Measurements from ENCODE around the gene TEX11. TPM values are rescaled to one million over a fixed set of nuclear protein-coding genes. Genes with fewer than 3 reads are reported as not detected.
"Not testable (repeated sequence)": the region's sequence is repeated elsewhere in the genome, so short reads cannot be mapped to it uniquely, and the experiment has no call there.

TEX11 gene
- total RNA-seq, 2 donors from 2014 or later, result 0.26 to 0.66 TPM

GRCh38 chrX:70527053-70527452, 381.5 kb downstream of the TEX11 start:
- H3K27me3 ChIP-seq, result no peaks in the 10 kb centered on the region
- DNase-seq (no peak), ATAC-seq (no peak)
- no peaks in the 10 kb centered on the region for H3K36me3 ChIP-seq (replicated peaks in 1 of 2; ENCODE audit: insufficient read depth in 1 of 2, low read depth in 2 of 2)
- intact Hi-C loops (cut with DNase I), result no loop called here
- H3K4me3 ChIP-seq, result no peak overlapping the region
- H3K9me3 ChIP-seq, result no peaks in the 10 kb centered on the region
- H3K27ac ChIP-seq, result peak overlapping the region in 2 of 4 donors; percentile 49 to 77
- no peak for TF ChIP-seq POLR2A (IDR thresholded peaks at IDR 0.05)
- TF ChIP-seq CTCF (IDR thresholded peaks at IDR 0.05), result no peak
- H3K4me1 ChIP-seq, result peaks cover 51% of the 10 kb centered on the region

GRCh38 chrX:70525733-70526132, 382.8 kb downstream of the TEX11 start:
- Histone ChIP-seq H3K4me1 (peaks cover 48% of the 10 kb centered on the region), H3K36me3 (replicated peaks in 1 of 2; ENCODE audit: insufficient read depth in 1 of 2, low read depth in 2 of 2) (no peaks in the 10 kb centered on the region), H3K27ac (peak overlapping the region; percentile 39 to 81 (median 76)), H3K4me3 (no peak overlapping the region), H3K9me3 (no peaks in the 10 kb centered on the region), H3K27me3 (no peaks in the 10 kb centered on the region)
- TF ChIP-seq CTCF (IDR thresholded peaks at IDR 0.05) (no peak), POLR2A (IDR thresholded peaks at IDR 0.05) (no peak)
- peak; percentile 89 to 95 (median 92) for DNase-seq
- 8 to 29% methylated on average over 2 to 5 of the region's 8 CpGs for WGBS, 2 donors
- intact Hi-C loops (cut with DNase I), result no loop called here
- peak; percentile 99 for ATAC-seq

DNA sequence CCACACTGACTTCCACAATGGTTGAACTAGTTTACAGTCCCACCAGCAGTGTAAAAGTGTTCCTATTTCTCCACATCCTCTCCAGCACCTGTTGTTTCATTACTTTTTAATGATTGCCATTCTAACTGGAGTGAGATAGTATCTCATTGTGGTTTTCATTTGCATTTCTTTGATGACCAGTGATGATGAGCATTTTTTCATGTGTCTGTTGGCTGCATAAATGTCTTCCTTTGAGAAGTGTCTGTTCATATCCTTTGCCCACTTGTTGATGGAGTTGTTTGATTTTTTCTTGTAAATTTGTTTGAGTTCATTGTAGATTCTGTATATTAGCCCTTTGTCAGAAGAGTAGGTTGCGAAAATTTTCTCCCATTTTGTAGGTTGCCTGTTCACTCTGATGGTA, 392.8 kb downstream of the TEX11 start:
- WGBS, 2 donors, result 91 to 100% methylated on average over 1 of the region's 1 CpG
- H3K36me3 ChIP-seq (replicated peaks in 1 of 2; ENCODE audit: insufficient read depth in 1 of 2, low read depth in 2 of 2); H3K9me3 ChIP-seq; H3K27me3 ChIP-seq; DNase-seq; intact Hi-C loops (cut with DNase I); ATAC-seq; H3K4me1 ChIP-seq; H3K4me3 ChIP-seq; H3K27ac ChIP-seq: not testable (repeated sequence)

DNA sequence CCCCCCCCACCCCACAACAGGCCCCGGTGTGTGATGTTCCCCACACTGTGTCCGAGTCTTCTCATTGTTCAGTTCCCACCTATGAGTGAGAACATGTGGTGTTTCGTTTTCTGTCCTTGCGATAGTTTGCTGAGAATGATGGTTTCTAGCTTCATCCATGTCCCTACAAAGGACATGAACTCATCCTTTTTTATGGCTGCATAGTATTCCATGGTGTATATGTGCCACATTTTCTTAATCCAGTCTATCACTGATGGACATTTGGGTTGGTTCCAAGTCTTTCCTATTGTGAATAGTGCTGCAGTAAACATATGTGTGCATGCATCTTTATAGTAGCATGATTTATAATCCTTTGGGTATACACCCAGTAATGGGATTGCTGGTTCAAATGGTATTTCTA, 393.2 kb downstream of the TEX11 start:
- intact Hi-C loops (cut with DNase I); H3K36me3 ChIP-seq (replicated peaks in 1 of 2; ENCODE audit: insufficient read depth in 1 of 2, low read depth in 2 of 2); H3K27me3 ChIP-seq; DNase-seq; H3K9me3 ChIP-seq; H3K4me3 ChIP-seq; ATAC-seq; H3K4me1 ChIP-seq; H3K27ac ChIP-seq: not testable (repeated sequence)
- 80 to 100% methylated on average over 2 to 3 of the region's 4 CpGs for WGBS, 2 donors

DNA sequence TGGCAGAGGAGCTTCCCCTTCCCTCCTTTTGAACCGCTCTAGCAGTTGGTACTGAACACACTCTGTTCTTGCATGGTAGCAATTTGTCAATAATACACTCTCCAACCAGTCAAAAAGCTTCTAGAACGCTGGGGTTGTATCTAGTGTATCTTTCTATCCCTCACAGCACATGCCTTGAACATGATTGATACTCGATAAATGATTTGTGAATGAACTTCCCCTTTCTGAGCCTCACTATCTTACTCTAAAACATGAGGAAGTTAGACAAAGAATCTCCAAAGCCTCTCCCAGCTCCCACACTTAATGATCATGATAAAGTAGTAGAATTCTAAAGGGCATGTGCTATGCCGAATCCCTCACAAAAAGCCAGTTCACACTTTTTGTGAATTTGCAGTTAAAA, 399.4 kb downstream of the TEX11 start:
- no peak for ATAC-seq

More for the DNA sequence above, 399.4 kb downstream of the TEX11 start:
- H3K36me3 ChIP-seq (replicated peaks in 1 of 2; ENCODE audit: insufficient read depth in 1 of 2, low read depth in 2 of 2), result no peaks in the 10 kb centered on the region
- 62 to 63% methylated on average over 4 of the region's 4 CpGs for WGBS, 2 donors
- peaks cover 17% of the 10 kb centered on the region for H3K4me1 ChIP-seq
- peak overlapping the region in 2 of 4 donors; percentile 25 to 57 for H3K27ac ChIP-seq
- DNase-seq, result no peak
- intact Hi-C loops (cut with DNase I), result no loop called here
- H3K4me3 ChIP-seq, result no peak overlapping the region
- no peaks in the 10 kb centered on the region for H3K27me3 ChIP-seq
- TF ChIP-seq POLR2A (IDR thresholded peaks at IDR 0.05) (no peak), CTCF (IDR thresholded peaks at IDR 0.05) (no peak)
- no peaks in the 10 kb centered on the region for H3K9me3 ChIP-seq

All from body of pancreas (tissue), 4 donors.